Measurements from ENCODE around the gene BAG5.
A peak's percentile ranks its signal among the peaks of the same experiment; 100 is the strongest.

Gene BAG5

GRCh38 chr14:103522649-103523574, 39.5 kb downstream of the BAG5 start, which contains the start of gene CKB:
CKB (minus strand) TSS chr14:103522830; CDS start chr14:103522493, 337 bp downstream.
- in situ Hi-C loops (cut with HindIII; ENCODE audit: low pct_ligation_motif_present, low sequenced_read_pairs), result no loop called here

DNA sequence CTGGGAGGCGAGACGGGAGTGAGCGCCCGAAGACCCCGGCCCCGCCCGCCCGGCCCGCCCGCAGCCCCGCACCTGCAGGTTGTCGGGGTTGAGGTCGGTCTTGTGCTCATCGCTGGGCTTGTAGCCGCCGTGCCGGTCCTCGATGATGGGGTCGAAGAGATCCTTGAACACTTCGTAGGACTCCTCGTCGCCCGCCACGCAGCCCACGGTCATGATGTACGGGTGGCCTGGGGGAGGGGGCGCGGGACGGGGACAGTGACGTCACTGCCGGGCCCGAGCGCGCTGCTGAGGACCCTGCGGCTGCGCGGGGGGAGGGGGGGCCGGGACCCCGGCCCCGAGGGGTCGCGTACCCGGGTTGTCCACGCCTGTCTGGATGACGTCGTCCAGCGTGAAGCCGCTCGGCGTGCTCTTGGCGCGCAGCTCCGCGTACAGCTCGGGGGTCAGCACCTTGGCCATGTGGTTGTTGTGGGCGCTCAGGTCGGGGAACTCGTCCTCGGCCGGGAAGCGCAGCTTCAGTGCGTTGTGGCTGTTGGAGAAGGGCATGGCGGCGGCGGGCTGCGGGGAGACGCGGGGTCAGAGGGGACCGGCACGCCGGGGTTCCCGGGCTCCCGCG, 40.4 kb downstream of the BAG5 start:
- Histone ChIP-seq H3K27me3 (replicated peaks) (peaks cover 11% of the 10 kb centered on the region), H3K27ac (no peak overlapping the region), H3K36me3 (replicated peaks) (no peaks in the 10 kb centered on the region), H3K4me3 (ENCODE audit: low read depth, low read length) (peak overlapping the region; percentile 27)
- in situ Hi-C loops (cut with HindIII; ENCODE audit: low pct_ligation_motif_present, low sequenced_read_pairs), result no loop called here
- DNase-seq, result no peak
- TF ChIP-seq CTCF (IDR thresholded peaks at IDR 0.05; ENCODE audit: low read depth, low read length, missing control alignments), result no peak

More at GRCh38 chr14:103522649-103523574, 39.5 kb downstream of the BAG5 start, which contains the start of gene CKB:
- Histone ChIP-seq H3K27ac (no peak within 1 kb of the TSS), H3K4me3 (ENCODE audit: low read depth, low read length) (peak within 1 kb of the TSS; percentile 27), H3K36me3 (replicated peaks) (no peaks in the 10 kb centered on the region), H3K27me3 (replicated peaks) (peaks cover 11% of the 10 kb centered on the region)
- no peak for TF ChIP-seq CTCF (IDR thresholded peaks at IDR 0.05; ENCODE audit: low read depth, low read length, missing control alignments)
- DNase-seq, result peak; percentile 22

DNA sequence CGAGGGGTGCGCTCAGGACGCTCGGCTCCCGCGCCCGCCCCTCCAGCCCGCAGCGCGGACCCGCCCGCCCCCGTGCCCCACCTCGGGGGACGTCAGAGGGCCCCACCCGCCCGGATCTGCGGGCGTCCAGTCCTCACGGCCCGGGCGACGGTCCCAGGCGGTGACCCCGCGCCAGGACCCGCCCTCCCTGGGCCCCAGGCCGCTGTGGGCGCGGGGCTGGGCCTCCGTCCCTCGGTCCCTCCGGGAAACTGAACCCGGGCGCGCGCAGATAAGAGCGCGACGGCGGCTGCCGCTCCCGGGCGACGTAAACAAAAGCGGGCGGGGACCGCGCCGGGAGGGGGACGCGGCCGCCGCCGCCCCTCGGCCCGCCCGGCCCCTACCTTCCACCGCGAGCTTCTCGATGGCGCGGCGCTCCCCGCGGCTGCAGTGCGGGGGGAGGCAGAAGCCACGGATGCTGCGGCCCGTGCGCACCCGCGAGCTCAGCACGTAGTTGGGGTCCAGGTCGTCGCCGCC, 41.0 kb downstream of the BAG5 start:
- no peak overlapping the region for H3K27ac ChIP-seq
- in situ Hi-C loops (cut with HindIII; ENCODE audit: low pct_ligation_motif_present, low sequenced_read_pairs), result no loop called here
- H3K4me3 ChIP-seq (ENCODE audit: low read depth, low read length), result no peak overlapping the region

GRCh38 chr14:103520657-103521437, 41.6 kb downstream of the BAG5 start:
- no peak overlapping the region for H3K27ac ChIP-seq
- H3K27me3 ChIP-seq (replicated peaks), result peaks cover 11% of the 10 kb centered on the region
- peak; percentile 47 for DNase-seq
- peak overlapping the region; percentile 31 for H3K4me3 ChIP-seq (ENCODE audit: low read depth, low read length)
- TF ChIP-seq CTCF (IDR thresholded peaks at IDR 0.05; ENCODE audit: low read depth, low read length, missing control alignments), result peak; percentile 57
- in situ Hi-C loops (cut with HindIII; ENCODE audit: low pct_ligation_motif_present, low sequenced_read_pairs), result no loop called here
- no peaks in the 10 kb centered on the region for H3K36me3 ChIP-seq (replicated peaks)

More for the DNA sequence above, 41.0 kb downstream of the BAG5 start:
- no peak for TF ChIP-seq CTCF (IDR thresholded peaks at IDR 0.05; ENCODE audit: low read depth, low read length, missing control alignments)
- no peaks in the 10 kb centered on the region for H3K36me3 ChIP-seq (replicated peaks)
- H3K27me3 ChIP-seq (replicated peaks), result peaks cover 11% of the 10 kb centered on the region
- no peak for DNase-seq

GRCh38 chr14:103520269-103520656, 42.2 kb downstream of the BAG5 start:
- Histone ChIP-seq H3K4me3 (ENCODE audit: low read depth, low read length) (no peak overlapping the region), H3K36me3 (replicated peaks) (no peaks in the 10 kb centered on the region), H3K27ac (no peak overlapping the region), H3K27me3 (replicated peaks) (peaks cover 11% of the 10 kb centered on the region)
- no peak for DNase-seq
- in situ Hi-C loops (cut with HindIII; ENCODE audit: low pct_ligation_motif_present, low sequenced_read_pairs), result no loop called here
- no peak for TF ChIP-seq CTCF (IDR thresholded peaks at IDR 0.05; ENCODE audit: low read depth, low read length, missing control alignments)

Measured in brain microvascular endothelial cell (primary cell).